ENCODE data around the gene FBXO34.
A peak's percentile ranks its signal among the peaks of the same experiment; 100 is the strongest.
"Not testable (repeated sequence)": the region's sequence is repeated elsewhere in the genome, so short reads cannot be mapped to it uniquely, and the experiment has no call there.

FBXO34 gene

DNA sequence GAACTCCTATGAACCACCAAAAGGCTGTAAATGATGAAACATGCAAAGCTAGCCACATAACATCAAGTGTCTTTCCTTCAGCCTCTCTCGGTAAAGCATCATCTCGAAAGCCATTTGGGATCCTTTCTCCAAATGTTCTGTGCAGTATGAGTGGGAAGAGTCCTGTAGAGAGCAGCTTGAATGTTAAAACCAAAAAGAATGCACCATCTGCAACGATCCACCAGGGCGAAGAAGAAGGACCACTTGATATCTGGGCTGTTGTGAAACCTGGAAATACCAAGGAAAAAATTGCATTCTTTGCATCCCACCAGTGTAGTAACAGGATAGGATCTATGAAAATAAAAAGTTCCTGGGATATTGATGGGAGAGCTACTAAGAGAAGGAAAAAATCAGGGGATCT, 79.2 kb downstream of the FBXO34 start:
- DNase-seq: no peak

DNA sequence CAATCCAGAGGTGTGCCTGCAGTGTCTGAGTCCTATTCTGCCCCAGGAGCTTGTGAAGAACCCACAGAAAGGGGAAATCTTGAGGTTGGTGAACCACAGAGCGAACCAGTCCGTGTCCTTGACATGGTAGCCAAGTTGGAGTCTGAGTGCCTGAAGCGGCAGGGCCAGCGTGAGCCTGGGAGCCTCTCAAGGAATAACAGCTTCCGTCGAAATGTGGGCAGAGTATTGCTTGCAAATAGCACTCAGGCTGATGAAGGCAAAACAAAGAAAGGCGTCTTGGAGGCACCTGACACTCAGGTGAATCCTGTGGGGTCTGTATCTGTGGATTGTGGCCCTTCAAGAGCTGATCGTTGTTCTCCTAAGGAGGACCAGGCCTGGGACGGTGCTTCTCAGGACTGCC, 79.9 kb downstream of the FBXO34 start:
- DNase-seq: no peak

DNA sequence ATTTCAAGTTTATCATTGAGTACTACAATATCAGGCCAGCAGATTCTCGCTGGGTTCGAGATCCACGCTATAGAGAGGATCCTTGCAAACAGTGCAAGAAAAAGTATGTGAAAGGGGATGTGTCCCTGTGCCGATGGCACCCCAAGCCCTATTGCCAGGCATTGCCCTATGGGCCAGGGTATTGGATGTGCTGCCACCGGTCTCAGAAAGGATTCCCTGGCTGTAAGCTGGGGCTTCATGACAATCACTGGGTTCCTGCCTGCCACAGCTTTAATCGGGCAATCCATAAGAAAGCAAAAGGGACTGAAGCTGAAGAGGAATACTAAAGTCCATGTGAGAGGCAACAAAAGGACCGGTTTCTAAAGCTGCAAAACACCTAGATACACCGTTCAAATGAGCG, 81.0 kb downstream of the FBXO34 start:
- DNase-seq: no peak

DNA sequence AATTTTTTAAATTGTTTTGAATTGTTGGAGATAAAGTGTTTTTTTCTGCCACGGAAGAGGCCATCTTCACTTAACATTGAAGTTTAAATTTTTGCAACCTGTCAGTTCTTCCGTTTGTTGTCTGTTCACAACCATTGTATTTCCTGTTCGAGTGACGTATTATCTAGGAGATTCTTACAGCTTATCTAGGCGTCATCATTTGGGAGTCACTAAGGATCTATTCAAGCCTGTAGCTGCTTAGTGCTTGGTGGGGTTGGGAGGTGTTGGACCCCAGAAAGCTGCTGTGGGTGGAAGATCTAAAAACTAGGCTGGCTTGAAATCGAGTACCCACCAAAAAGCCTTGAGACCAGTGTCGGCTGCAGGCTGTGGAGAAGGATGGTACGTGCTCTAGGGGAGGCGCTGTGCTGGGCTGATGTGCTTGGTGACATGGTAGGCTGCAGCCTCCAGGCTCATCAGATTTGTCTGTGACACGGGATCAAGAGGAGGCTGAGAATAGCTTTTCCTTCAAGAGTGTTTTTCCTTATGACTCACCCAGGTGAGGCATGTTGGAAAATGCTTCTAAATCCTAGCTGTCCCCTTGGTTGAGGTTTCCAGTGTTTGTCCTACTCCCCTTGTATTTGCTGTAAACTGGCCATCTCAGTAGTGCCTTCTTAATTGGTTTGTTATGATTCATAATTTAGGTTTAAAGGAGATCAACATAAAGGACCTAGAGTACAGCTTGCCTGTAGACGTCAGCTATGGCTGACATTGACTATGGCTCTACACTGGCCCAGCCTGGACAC, 82.7 kb downstream of the FBXO34 start:
- no peak for DNase-seq

DNA sequence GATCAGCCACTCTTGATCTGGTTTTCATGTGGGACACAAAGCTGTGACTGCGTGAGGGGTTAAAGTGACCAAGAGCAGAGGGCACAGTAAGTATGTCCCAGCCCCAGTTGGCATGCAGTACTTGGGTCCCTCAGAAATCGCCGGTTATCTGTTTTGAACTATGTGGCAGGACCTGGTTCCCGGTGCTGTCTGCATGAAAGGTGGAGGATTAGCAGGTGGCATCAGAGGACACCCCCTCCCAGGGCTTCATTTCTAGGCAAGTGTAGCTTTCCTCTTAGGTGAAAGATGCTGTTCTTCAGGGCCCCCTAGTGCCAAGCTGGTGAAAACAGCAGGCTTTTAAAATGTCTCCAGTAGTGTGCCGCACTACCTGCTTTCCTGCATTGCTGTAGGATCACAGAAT, 83.3 kb downstream of the FBXO34 start:
- peak; percentile 47 for DNase-seq

DNA sequence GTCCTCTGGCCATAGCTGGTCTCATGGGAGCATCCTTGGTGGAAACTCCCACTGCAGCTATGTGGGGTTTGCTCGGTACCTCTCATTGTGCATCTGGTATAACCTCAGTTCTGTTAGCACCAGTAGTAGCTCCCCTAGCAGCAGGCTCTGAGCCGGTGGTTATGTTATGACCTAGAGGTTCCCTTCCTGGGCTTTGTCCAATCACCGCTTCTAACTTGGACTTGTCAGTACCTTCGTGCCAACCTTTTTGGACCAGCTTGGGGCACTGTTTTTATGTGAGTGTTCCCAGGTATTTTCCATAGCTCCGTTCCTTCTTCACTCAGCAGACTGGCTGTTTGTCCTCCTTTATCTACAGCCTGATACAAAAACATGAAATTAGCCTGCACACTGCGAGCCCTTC, 84.7 kb downstream of the FBXO34 start:
- DNase-seq: no peak

DNA sequence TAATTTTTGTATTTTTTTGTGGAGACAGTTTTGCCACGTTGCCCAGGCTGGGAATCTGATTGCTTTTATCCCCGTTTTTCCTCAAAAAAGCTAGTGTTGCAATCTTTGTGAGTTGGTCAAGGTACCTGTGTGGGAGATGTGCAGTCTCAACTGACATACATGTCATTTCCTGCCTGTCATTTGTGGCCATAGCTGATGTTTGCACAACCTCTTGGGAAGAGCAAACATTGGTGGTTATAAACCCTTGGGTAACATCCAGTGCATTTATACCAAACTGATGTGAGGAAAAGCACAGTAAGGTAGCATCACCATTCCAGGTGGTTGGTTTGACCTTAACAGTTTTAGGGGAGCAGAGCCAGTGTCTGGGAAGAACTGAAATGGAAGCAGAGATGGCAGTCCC, 85.7 kb downstream of the FBXO34 start:
- no peak for DNase-seq

DNA sequence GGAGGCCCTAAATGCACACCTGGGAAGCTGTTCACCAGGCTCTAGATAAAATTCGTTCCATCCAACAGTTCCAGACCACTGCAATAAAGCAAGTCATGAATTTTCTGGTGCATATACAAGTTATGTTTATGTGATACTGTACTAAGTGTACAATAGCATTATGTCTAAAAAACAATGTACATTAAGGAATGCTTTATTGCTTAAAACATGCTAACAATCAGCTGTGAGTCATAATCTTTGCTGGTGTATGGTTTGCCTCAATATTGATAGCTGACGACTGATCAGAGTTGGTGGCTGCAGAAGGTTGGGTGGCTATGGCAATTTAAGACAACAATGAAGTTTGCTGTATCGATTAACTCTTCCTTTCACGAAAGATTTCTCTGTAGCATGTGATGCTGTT, 88.1 kb downstream of the FBXO34 start:
- DNase-seq: no peak

DNA sequence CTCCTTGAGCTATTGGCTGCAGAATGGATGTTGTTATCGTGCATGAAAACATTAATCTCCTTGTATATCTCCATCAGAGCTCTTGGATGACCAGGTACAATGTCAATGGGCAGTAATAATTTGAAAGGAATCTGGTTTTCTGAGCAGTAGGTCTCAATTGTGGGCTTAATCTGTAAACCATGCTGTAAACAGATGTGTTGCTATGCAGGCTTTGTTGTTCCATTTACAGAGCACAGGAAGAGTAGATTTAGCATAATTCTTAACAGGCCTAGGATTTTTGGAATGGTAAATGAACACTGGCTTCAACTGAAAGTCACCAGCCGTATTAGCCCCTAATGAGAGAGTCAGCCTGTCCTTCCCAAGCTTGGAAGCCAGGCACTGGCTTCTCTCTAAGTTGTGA, 90.0 kb downstream of the FBXO34 start:
- DNase-seq: no peak

DNA sequence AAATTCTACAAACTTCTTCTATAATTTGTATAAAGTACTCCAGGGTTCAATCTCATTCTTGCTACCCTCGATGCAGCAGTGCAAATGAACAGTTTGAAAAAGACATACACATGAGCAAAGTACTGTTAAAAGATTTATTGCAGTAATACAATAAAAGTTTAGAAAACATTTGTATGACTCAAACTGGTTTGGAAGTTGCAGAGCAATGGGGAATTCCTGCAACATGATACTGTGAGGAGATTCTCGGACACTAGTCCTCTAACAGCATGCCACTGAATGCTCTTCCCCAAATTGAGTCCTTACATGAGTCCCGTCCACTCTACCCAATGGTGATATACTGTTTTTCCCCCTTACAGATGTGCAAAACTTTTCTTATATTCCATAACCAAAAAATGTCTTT, 95.0 kb downstream of the FBXO34 start:
- no peak for DNase-seq

DNA sequence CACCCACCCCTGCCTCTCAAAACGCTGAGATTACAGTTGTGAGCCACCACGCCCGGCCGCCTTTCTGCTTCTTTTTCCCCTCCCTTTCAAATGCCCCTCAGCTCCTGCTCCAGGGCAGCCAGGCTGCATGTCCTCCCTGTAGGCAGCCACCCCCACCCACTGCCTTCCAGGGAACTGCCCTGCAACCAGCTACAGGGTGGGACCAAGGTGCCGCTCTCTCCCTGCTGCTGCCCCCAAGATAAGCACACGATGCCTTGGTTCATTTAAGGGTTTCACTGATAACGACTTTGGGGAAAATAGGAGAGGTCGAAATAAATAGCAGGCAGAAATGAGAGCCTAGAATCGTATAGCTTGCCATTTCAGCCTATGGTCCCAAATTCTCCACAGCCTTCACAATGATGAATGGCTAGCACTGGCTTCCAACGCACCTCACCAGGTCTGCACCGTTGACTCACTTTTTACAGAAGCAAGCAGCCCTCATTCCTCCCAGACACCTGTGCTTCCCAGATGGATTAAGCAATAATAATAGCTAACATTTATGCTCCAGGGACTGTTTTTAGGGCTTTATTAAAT, 99.7 kb downstream of the FBXO34 start:
- DNase-seq: no peak

DNA sequence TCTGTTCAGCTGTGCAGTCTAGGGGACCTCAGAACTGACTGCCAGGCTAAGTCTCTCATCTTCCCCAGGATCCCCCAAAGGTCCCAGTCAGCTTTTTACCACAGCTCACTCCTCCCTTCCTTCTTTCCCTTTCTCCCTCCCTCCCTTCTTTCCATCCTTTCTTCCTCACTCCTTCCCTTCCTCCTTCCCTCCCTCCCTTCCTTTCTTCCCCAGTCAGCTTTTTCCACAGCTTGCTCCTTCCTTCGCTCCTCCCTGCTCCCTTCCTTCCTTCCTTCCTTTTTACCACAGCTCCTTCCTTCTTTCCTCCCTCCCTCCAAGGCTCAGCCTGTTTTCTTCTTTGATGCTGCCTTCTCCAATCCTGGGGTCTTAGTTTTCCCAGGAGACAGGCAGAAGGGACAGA, 101.2 kb downstream of the FBXO34 start:
- no peak for DNase-seq

DNA sequence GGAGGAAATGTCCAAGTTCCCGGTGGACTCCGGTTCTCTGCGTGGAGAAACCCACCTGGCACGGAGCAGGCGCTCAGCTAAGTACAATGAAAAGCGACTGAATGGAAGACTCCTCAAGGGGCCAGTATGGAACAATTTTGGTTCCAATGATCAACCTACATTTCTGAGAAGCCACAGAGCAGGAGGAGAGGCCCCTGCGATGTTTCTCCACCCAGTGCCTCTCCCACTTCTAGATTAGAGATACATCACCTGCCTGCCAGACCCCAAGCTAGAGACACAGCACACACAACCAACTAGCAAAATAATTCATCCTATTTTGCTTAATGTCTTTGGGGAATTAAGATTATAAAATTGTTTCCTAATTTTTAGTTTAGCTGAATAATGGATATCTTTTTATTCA, 101.6 kb downstream of the FBXO34 start:
- no peak for DNase-seq

DNA sequence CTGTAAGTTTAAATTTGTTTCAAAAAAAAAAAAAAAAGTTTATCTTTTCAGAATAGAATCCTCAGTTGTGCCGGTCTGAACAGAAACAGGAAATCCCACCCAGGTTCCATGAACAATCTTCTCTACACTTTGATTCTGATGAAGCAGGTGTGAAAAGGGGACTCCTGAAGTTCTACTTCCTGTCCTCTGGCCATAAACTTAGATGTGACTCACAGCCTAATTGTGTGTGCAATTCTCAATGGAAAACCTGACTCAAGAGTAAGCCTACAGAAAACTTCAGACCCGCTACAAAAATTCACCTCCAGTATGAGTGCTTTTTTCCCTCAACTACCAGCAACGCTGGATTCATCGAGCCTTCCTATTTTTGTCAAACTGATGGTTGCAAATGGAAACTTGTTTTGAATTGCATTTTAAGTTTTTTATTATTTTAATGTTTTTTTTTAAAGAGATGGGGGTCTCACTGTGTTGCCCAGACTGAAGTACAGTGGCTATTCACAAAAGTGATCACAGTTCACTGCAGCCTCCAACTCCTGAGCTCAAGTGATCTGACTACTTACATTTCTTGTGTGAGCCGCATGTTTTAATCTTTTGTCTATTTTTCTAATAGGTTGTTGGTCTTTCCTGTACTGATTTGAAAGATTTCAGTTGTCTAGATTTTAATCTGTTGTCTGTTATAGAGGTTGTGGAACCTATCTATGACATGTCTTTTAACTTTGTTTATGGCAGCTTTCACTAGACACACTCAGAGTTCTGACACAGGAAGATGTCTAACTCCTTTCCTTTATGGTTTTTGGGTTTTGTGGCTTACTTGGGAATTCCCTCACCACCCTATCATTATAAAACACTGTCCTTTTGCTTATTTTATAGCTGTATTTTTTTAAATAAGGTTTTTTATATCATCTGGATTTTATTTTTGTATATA, 102.8 kb downstream of the FBXO34 start:
- DNase-seq: no peak

DNA sequence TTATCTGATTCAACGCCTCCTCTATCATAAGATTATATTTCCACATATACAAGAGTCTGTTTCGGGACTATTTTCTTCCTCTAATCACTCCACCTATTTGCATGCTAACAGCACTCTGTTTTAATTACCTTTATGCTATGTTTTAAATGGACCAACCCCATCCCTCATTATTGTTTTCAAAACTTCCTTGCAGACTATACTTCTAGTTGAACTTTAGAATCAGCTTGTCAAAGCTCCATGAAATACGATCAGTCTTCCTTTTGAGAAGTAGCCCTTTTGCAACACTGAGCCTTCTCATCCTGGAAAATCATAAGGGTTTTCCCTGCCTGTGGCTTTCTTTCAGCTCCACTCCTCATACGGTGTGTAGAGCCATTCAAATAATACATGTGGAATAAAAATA, 103.5 kb downstream of the FBXO34 start:
- no peak for DNase-seq

DNA sequence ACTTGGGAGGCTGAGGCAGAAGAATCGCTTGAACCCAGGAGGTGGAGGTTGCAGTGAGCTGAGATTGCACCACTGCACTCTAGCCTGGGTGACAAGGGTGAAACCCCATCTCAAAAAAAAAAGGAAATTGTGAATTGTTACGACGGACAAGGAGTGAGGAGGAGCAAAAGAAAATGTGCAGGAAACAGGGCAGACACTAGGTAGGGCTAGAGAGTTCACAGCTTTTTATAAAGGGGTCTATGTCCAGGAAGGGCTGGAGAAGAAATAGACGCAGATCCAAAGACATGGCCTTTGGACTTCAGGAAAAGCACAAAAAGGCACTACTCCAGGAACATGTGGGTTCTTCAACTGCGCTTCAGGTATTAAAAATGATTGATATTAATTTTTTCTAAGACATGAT, 106.0 kb downstream of the FBXO34 start:
- no peak for DNase-seq

DNA sequence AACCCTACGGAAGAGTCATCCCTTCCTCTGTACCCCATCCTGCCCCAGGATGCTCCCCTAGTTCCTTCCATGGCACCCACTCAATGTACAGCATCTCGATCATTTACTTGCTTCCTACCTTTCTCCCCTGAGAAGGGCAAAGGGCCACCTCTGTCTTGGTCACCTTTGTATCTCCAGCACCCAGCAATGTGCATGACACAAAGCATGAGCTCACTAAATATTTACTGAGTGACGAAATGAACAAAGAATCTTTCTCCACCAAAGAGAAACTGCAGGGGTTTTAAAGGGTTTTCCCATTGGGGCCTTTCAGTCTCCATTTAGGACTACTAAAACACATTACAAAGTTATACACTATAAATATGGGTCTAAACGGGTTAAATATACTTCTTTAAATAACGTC, 109.8 kb downstream of the FBXO34 start:
- no peak for DNase-seq

DNA sequence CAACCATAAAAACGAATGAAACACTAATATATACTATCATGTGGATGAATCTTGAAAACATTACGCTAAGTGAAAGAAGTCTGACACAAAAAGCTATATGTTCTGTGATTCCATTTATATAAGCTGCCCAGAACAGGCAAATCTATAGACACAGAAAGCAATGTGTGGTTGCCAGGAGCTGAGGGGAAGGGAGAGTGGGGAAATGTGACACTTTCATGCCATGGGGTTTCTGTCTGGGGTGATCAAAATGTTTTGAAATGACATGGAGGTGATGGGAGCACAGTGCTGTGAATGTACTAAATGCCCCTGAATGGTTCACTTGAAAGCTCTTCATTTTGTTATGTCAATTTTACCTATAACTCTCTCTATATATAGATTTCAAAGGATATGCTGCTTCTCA, 110.3 kb downstream of the FBXO34 start:
- DNase-seq: no peak

DNA sequence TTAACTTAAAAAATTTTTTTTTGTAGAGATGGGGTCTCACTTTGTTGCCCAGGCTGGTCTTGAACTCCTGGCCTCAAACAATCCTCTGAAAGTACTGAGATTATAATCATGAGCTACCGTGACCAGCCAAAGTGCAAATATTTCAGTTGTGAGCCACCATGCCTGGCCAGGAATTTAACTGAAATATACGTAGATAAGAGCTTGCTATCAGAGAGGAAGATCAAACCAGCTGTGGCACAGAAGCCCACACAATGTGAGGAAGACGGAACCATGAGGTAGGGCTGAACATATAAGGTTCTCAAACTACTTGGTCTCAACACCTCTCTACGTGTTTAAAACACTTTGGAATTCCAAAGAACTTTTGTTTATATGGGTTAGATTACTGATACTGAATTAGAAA, 111.3 kb downstream of the FBXO34 start:
- DNase-seq: no peak

DNA sequence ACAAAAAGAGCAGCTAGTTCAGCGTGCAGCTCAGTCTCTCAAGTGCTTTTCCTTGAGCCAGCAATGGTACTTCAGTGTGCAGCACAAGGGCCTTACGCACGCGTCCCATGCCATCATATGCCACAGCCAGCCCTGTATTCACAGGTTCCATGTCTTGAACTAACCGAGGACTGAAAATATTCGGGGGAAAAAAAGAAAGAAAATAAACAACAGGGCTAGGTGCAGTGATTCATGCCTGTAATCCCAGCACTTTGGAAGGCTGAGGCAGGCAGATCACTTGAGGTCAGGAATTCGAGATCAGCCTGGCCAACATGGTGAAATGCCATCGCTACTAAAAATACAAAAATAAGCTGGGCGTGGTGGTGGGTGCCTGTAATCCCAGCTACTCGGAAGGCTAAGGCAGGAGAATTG, 111.8 kb downstream of the FBXO34 start:
- not testable (repeated sequence) for DNase-seq

DNA sequence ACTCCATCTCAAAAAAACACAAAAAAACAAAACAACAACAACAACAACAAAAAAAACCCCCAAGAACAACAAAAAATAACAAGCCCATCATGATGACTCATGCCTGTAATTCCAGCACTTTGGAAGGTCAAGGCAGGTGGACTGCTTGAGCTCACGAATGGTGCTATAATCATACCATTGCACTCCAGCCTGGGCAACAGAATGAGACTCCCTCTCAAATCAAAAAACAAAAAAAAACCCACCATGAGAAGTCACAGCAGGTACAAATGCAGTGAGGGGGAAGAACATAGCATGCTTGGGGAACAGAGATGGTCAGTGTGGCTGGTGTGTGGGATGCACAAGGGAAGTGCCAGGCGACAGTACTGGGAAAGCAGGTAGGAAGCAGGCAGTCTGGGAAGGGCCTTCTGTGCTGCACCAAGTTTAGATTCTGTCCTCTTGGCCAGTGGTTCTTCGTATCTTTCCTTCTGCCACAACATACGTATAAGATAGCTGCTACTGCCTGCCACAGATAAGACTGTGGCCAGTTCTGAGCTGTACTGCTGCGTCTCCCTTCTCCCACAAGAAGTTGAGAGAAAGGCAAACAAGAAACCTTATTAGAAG, 112.4 kb downstream of the FBXO34 start:
- no peak for DNase-seq

DNA sequence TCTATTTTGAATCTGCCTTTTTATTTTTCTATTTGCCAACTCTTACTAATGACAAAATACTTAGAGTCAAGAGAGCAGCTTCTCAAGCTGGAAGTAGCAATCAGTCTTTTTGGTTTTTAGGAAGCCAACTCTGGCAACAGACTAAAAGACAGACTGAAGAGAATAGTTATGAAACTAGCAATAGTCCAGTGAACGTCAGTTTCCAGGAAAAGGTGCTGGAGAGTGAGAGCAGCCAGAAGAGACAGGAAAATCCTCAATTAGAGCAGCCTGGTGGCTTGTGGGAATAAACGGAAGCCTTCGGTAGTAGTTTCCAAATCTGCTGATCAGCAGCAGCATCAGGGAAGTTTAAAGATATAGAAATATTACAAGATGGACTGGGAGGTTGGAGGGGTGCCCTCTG, 113.3 kb downstream of the FBXO34 start:
- no peak for DNase-seq

DNA sequence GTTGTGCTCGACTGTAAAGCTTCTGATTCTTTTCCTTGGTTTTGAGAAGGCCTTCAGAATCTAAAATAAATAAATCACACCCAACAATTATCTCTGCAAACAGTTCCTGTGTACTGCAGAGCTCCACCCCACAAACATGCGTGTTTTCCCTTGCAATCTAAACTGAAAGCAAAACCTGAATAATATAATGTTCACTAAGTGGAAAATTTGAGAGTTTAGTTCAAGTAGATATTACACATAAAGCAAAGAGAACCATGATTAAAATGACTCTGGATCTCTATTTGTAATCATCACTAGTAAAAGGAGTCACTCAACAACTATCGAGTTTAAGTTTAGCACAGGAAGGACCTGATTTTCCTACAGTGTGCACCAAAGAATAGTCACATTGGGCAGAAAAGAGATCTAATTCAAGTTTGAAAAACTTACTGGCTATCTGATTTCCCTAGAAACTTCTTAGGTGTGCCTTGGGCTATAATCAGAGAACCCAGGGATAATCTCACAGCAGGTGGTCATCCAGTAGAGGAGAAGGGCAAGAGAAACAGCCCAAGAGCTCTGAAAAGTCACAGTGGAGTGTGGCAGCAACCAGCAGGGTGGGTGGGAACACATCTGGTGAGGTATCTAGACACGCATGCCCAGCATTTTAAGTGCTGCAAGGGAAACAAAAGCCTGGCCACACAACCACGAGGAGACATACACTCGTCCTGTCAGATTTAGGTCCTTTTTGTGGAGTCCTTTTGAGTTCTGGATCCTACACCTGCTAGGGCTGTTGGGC, 115.0 kb downstream of the FBXO34 start:
- no peak for DNase-seq

Measured in T-helper 9 cell (primary cell).